Esophagus muscularis mucosa (tissue), 4 donors: ENCODE data around the gene TSSK2. TPM values are rescaled to one million over a fixed set of nuclear protein-coding genes. Genes with fewer than 3 reads are reported as not detected.

ENCODE experiments used
- DNase-seq: peaks from one replicate; pipeline ENCODE4 v3.0.0-alpha.2; 2017; ENCODE audit errors: extremely low spot score
- H3K27ac ChIP-seq, 4 donors: fragments of 200-600 bp; sonication (generic); replicated peaks in 1 of 4; 1 replicate in 3 of 4; 2 replicates in 1 of 4; pipeline ENCODE4 v1.5.1; 2016 to 2019; ENCODE audit warnings: mild to moderate bottlenecking in 1 of 4
- H3K27me3 ChIP-seq, 4 donors: fragments of 200-600 bp; sonication (generic); one replicate each; pipeline versions ENCODE4 v1.5.1 to v1.6.0; 2016 to 2019
- H3K36me3 ChIP-seq, 4 donors: fragments of 200-600 bp; sonication (generic); one replicate each; pipeline ENCODE4 v1.5.1; 2016 to 2019
- H3K4me1 ChIP-seq, 4 donors: fragments of 200-600 bp; sonication (generic); one replicate each; pipeline ENCODE4 v1.5.1; 2016 to 2019
- H3K4me3 ChIP-seq, 4 donors: fragments of 200-600 bp; sonication (generic); 1 replicate in 2 of 4; 2 replicates in 2 of 4; pipeline ENCODE4 v1.5.1; 2016 to 2019; ENCODE audit warnings: mild to moderate bottlenecking in 4 of 4, moderate library complexity in 1 of 4
- H3K9me3 ChIP-seq, 4 donors: fragments of 200-600 bp; sonication (generic); 1 replicate in 3 of 4; 2 replicates in 1 of 4; pipeline ENCODE4 v1.5.1; 2016 to 2019
- CTCF ChIP-seq, 3 experiments: fragments of 200-600 bp in 2 of 3; fragments of 450-650 bp in 1 of 3; sonication (generic) in 2 of 3; IDR thresholded peaks; one replicate each; pipeline ENCODE4 v1.5.1; 2017 to 2019; ENCODE audit warnings: antibody characterized with exemption in 3 of 3, mild to moderate bottlenecking in 2 of 3, moderate library complexity in 1 of 3
- EP300 ChIP-seq: sonication (generic); formaldehyde crosslinking; IDR thresholded peaks from one replicate; pipeline ENCODE4 v1.6.1; 2017; ENCODE audit warnings: antibody characterized with exemption
- POLR2A ChIP-seq: fragments of 450-650 bp; IDR thresholded peaks from one replicate; pipeline ENCODE4 v1.6.1; 2017; ENCODE audit warnings: antibody characterized with exemption, moderate library complexity, mild to moderate bottlenecking, low read depth
- POLR2AphosphoS5 ChIP-seq, 2 donors: sonication (generic); formaldehyde crosslinking; IDR thresholded peaks; one replicate each; pipeline ENCODE4 v1.6.1; 2017; ENCODE audit warnings: antibody characterized with exemption in 2 of 2
- WGBS: methylation state at CpG from one replicate; pipeline ENCODE4 v1.1.5; 2018; 5-methylcytosine and 5-hydroxymethylcytosine counted together
- intact Hi-C: fragments of 100-400 bp; cut with DNase I; formaldehyde crosslinking; loops from one replicate; pipeline ENCODE4 v1.15.1; 2023
- total RNA-seq, 4 donors: library from RNA; depleted of rRNA; stranded (reverse); fragments of >200 nt; gene quantifications; one replicate each; pipeline versions ENCODE4 v1.1.0 to v1.2.1, GENCODE V29; 2016

The TSSK2 gene
- total RNA-seq, 4 donors from 2014 or later, result not detected

- H3K27me3 ChIP-seq, result no peaks in the 10 kb centered on the region
- H3K4me1 ChIP-seq, result peaks cover 39 to 46% (median 43%) of the 10 kb centered on the region in 4 donors
- H3K9me3 ChIP-seq, result no peaks in the 10 kb centered on the region
- intact Hi-C loops, result loop anchor here (2.0 kb wide), 1 partner anchor 22 kb away; the partner anchor contains the start of gene ESS2
- peak overlapping the region; percentile 91 to 97 (median 96) for H3K27ac ChIP-seq
- no peaks in the 10 kb centered on the region for H3K36me3 ChIP-seq
- no peak for TF ChIP-seq EP300
- WGBS, result 23% methylated on average over 23 of the region's 27 CpGs
- DNase-seq, result no peak
- H3K4me3 ChIP-seq, result peak overlapping the region; percentile 80 to 98 (median 94)
Observed at GRCh38 chr22:19122752-19123492, 8.2 kb upstream of the TSSK2 start.

DNA sequence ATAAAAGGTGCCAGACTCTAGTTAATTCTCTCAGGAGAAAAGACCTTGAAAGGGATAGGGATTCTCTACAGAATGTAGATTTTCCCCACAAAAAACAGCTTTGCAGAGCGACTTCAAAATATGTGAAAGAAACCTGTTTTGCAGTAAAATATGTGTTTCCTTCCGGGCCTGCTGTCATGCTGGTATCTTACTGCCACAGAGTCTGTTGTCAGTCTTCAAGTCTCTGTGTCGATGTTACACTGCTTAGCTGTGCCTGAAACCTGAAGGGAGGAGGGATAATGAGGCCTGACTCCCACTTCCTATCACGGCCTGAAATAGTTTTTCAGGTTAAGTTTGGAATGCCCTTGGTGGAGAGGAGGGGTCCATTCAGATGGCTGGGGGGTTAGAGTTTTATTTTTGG is 7.2 kb upstream of the TSSK2 start:
- WGBS, result 96% methylated on average over 4 of the region's 4 CpGs
- Histone ChIP-seq H3K4me3 (no peak overlapping the region), H3K9me3 (no peaks in the 10 kb centered on the region), H3K36me3 (no peaks in the 10 kb centered on the region), H3K4me1 (peaks cover 31 to 36% (median 33%) of the 10 kb centered on the region in 4 donors), H3K27me3 (no peaks in the 10 kb centered on the region), H3K27ac (no peak overlapping the region)
- TF ChIP-seq CTCF (IDR thresholded peaks at IDR 0.05) (no peak), POLR2A (no peak), EP300 (no peak), POLR2AphosphoS5 (IDR thresholded peaks at IDR 0.05) (no peak)
- no peak for DNase-seq
- intact Hi-C loops, result loop anchor here (2.0 kb wide), 1 partner anchor 21 kb away; the partner anchor contains the start of gene ESS2

GRCh38 chr22:19124377-19124776 is 6.7 kb upstream of the TSSK2 start:
- no peak for DNase-seq

GRCh38 chr22:19125011-19125410 is 6.1 kb upstream of the TSSK2 start:
- no peak overlapping the region for H3K27ac ChIP-seq
- no peak for TF ChIP-seq POLR2AphosphoS5 (IDR thresholded peaks at IDR 0.05)
- no peak for TF ChIP-seq EP300
- TF ChIP-seq POLR2A, result no peak
- no peak for TF ChIP-seq CTCF (IDR thresholded peaks at IDR 0.05)
- H3K4me1 ChIP-seq, result peaks cover 20 to 26% (median 22%) of the 10 kb centered on the region in 4 donors

More at GRCh38 chr22:19124377-19124776, 6.7 kb upstream of the TSSK2 start:
- Histone ChIP-seq H3K4me3 (no peak overlapping the region), H3K27me3 (no peaks in the 10 kb centered on the region), H3K36me3 (no peaks in the 10 kb centered on the region), H3K4me1 (peaks cover 26 to 32% (median 28%) of the 10 kb centered on the region in 4 donors), H3K27ac (no peak overlapping the region), H3K9me3 (no peaks in the 10 kb centered on the region)
- TF ChIP-seq POLR2A, result no peak
- no peak for TF ChIP-seq CTCF (IDR thresholded peaks at IDR 0.05)
- no peak for TF ChIP-seq EP300
- no peak for TF ChIP-seq POLR2AphosphoS5 (IDR thresholded peaks at IDR 0.05)
- intact Hi-C loops, result no loop called here
- 82% methylated on average over 3 of the region's 4 CpGs for WGBS

DNA sequence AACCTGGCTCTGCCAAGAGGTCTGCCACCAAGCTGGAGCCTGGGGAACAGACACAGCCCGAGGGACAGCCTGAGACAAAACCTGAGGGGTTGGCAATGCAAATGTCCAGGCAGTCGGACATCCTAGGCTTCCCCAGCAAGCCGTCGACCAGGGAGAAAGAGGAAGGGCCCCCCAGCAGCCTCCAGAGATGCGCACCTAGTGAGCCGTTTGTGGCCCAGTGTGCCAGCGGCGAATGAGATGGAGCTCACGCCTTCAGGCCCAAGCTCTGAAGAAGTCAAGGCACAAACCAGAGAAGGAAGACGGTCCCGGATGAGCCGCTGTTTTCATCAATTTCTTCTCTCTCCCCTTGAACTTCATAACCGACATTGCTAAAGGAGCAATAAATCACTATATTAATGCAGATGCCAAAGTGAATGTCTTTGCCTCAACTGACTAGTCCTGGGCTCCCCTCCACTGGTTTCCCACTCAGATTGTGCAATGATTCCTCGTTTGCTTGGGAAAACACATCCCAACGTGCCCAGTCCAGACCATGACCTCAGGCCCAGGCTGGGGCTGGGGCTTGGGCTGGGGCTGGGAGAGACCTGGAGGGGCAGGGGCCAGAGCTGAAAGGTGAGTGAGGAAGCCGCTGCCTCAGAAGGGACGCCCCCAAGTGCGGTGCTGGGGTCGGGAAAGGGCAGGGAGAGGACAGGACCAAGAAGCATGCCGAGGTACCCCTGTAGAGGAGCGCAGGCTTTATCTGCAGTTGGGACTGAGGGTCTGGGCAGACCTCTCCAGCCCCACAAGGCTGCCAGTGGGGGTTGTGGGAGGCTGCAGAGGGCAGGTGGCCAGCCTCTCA is 5.4 kb upstream of the TSSK2 start:
- TF ChIP-seq EP300, result no peak
- TF ChIP-seq POLR2AphosphoS5 (IDR thresholded peaks at IDR 0.05), result no peak
- no peak for TF ChIP-seq POLR2A
- TF ChIP-seq CTCF (IDR thresholded peaks at IDR 0.05), result no peak
- intact Hi-C loops, result no loop called here
- 78% methylated on average over 21 of the region's 21 CpGs for WGBS

More at GRCh38 chr22:19125011-19125410, 6.1 kb upstream of the TSSK2 start:
- Histone ChIP-seq H3K36me3 (no peaks in the 10 kb centered on the region), H3K27me3 (no peaks in the 10 kb centered on the region), H3K9me3 (no peaks in the 10 kb centered on the region), H3K4me3 (no peak overlapping the region)
- intact Hi-C loops, result no loop called here
- 96% methylated on average over 11 of the region's 11 CpGs for WGBS
- DNase-seq, result no peak

More for the DNA sequence above, 5.4 kb upstream of the TSSK2 start:
- Histone ChIP-seq H3K36me3 (no peaks in the 10 kb centered on the region), H3K4me3 (no peak overlapping the region), H3K4me1 (peaks cover 13 to 19% (median 15%) of the 10 kb centered on the region in 4 donors), H3K27ac (no peak overlapping the region), H3K27me3 (no peaks in the 10 kb centered on the region), H3K9me3 (no peaks in the 10 kb centered on the region)
- DNase-seq, result no peak
